ENCODE data around the gene ICAM3. TPM values are rescaled to one million over a fixed set of nuclear protein-coding genes. Genes with fewer than 3 reads are reported as not detected.

The ICAM3 gene
- total RNA-seq, 1 donor from 2014 or later = 10.0 TPM

GRCh38 chr19:10284960-10285278 lies 54.5 kb downstream of the ICAM3 start:
- TF ChIP-seq CTCF (conservative IDR thresholded peaks at IDR 0.05) = no peak
- DNase-seq (ENCODE audit: low read depth, low spot score) = no peak
- H3K36me3 Mint-ChIP-seq (ENCODE audit: low read depth) = no peaks in the 10 kb centered on the region
- H3K4me1 Mint-ChIP-seq = peaks cover 6% of the 10 kb centered on the region
- H3K27me3 Mint-ChIP-seq (ENCODE audit: low read depth) = peaks cover 70% of the 10 kb centered on the region
- H3K9me3 Mint-ChIP-seq = no peaks in the 10 kb centered on the region
- H3K4me3 Mint-ChIP-seq = no peak overlapping the region
- no peak overlapping the region for H3K27ac Mint-ChIP-seq (ENCODE audit: unreplicated experiment)

GRCh38 chr19:10284065-10284959 lies 55.1 kb downstream of the ICAM3 start:
- H3K27me3 Mint-ChIP-seq (ENCODE audit: low read depth) = peaks cover 68% of the 10 kb centered on the region
- H3K9me3 Mint-ChIP-seq = no peaks in the 10 kb centered on the region
- DNase-seq (ENCODE audit: low read depth, low spot score) = no peak
- H3K27ac Mint-ChIP-seq (ENCODE audit: unreplicated experiment) = no peak overlapping the region
- H3K4me3 Mint-ChIP-seq = no peak overlapping the region
- no peaks in the 10 kb centered on the region for H3K36me3 Mint-ChIP-seq (ENCODE audit: low read depth)
- H3K4me1 Mint-ChIP-seq = peaks cover 6% of the 10 kb centered on the region
- TF ChIP-seq CTCF (conservative IDR thresholded peaks at IDR 0.05) = no peak

Other genes with a start within 250 kb of the ICAM3 start
- not detected in 2 replicates for gene ANGPTL6, start 236.9 kb downstream of the ICAM3 start, total RNA-seq
- 77.8 and 84.5 TPM in 2 replicates for gene PPAN, start 233.3 kb downstream of the ICAM3 start, total RNA-seq
- gene P2RY11, start 227.9 kb downstream of the ICAM3 start, total RNA-seq = 25.9 and 26.9 TPM in 2 replicates
- 210 and 224 TPM in 2 replicates for gene EIF3G, start 219.7 kb downstream of the ICAM3 start, total RNA-seq
- 288 and 333 TPM in 2 replicates for gene DNMT1, start 144.7 kb downstream of the ICAM3 start, total RNA-seq
- 24.8 and 26.3 TPM in 2 replicates for gene S1PR2, start 108.3 kb downstream of the ICAM3 start, total RNA-seq
- gene MRPL4, start 87.4 kb downstream of the ICAM3 start, total RNA-seq = 75.4 and 75.6 TPM in 2 replicates
- 0.14 and 0.23 TPM in 2 replicates for gene ICAM1, start 68.5 kb downstream of the ICAM3 start, total RNA-seq
- not detected in 2 replicates for gene ICAM4, start 52.7 kb downstream of the ICAM3 start, total RNA-seq
- gene ICAM5, start 49.7 kb downstream of the ICAM3 start, total RNA-seq = not detected in 2 replicates
- 10.4 and 11.3 TPM in 2 replicates for gene ZGLP1, start 29.8 kb downstream of the ICAM3 start, total RNA-seq
- gene FDX2, start 23.6 kb downstream of the ICAM3 start, total RNA-seq = 20.0 and 22.5 TPM in 2 replicates
- gene RAVER1, start 6.1 kb downstream of the ICAM3 start, total RNA-seq = 75.9 and 78.2 TPM in 2 replicates
- 100 and 103 TPM in 2 replicates for gene TYK2, start 40.9 kb upstream of the ICAM3 start, total RNA-seq
- 164 TPM in 2 replicates for gene CDC37, start 63.9 kb upstream of the ICAM3 start, total RNA-seq
- gene PDE4A, start 80.9 kb upstream of the ICAM3 start, total RNA-seq = 1.5 and 2.1 TPM in 2 replicates
- 79.7 and 82.5 TPM in 2 replicates for gene KEAP1, start 163.7 kb upstream of the ICAM3 start, total RNA-seq
- gene S1PR5, start 177.8 kb upstream of the ICAM3 start, total RNA-seq = 0.79 and 1.1 TPM in 2 replicates
- 53.3 and 56.7 TPM in 2 replicates for gene ATG4D, start 204.3 kb upstream of the ICAM3 start, total RNA-seq
- 41.2 and 42.5 TPM in 2 replicates for gene KRI1, start 226.4 kb upstream of the ICAM3 start, total RNA-seq
- gene CDKN2D, start 229.4 kb upstream of the ICAM3 start, total RNA-seq = 8.7 and 9.5 TPM in 2 replicates
- gene AP1M2, start 247.7 kb upstream of the ICAM3 start, total RNA-seq = not detected in 2 replicates